HCT116 (cell line): ENCODE measurements around the gene PC. TPM values are rescaled to one million over a fixed set of nuclear protein-coding genes. Genes with fewer than 3 reads are reported as not detected.

Experiments
- microRNA-seq: library from miRNA; unstranded; fragments of <30 nt; microRNA quantifications from one replicate; pipeline ENCODE4, GENCODE V29; 2016; ENCODE audit warnings: borderline number of aligned reads
- total RNA-seq: library from RNA; stranded (reverse); gene quantifications from one replicate; pipeline ENCODE4 v1.2.1, GENCODE V29; 2021; ENCODE audit not compliant: unreplicated experiment

Gene PC
- total RNA-seq, 1 experiment from 2014 or later, result 24.1 TPM

Small RNA genes within 50 kb of the gene (microRNA-seq; reads per million reads assigned to microRNA genes)
- gene MIR3163, result 1.6 reads per million

Other genes starting within 250 kb of the PC start
- 18.5 TPM for gene SPTBN2, start 229.2 kb downstream of the PC start, total RNA-seq
- gene RCE1, start 114.9 kb downstream of the PC start, total RNA-seq, result 35.3 TPM
- gene LRFN4, start 101.3 kb downstream of the PC start, total RNA-seq, result 55.4 TPM
- 0.25 TPM for gene C11orf86, start 16.9 kb upstream of the PC start, total RNA-seq
- gene SYT12, start 64.8 kb upstream of the PC start, total RNA-seq, result 4.3 TPM
- gene RHOD, start 98.5 kb upstream of the PC start, total RNA-seq, result 42.0 TPM
- 50.4 TPM for gene KDM2A, start 160.9 kb upstream of the PC start, total RNA-seq